Activated naive CD4-positive, alpha-beta T cell treated with anti-CD3 and anti-CD28 coated beads for 36 hours (primary cell): ENCODE measurements around the gene ZFYVE28. TPM values are rescaled to one million over a fixed set of nuclear protein-coding genes. Genes with fewer than 3 reads are reported as not detected.

Experiments
- CTCF ChIA-PET: fragments of 350-600 bp; sonication (Branson Sonifier 250); formaldehyde crosslinking; loops from one replicate; lab custom pipeline; 2021; ENCODE audit warnings: antibody characterized with exemption; lab: Charles Lee
- DNase-seq: peaks from one replicate; pipeline ENCODE4 v3.0.0-alpha.2; 2020
- H3K27ac Mint-ChIP-seq: one replicate; pipeline ENCODE4 v1.8.0; 2021; ENCODE audit warnings: mild to moderate bottlenecking, mixed read lengths
- H3K27me3 Mint-ChIP-seq: one replicate; pipeline ENCODE4 v1.8.0; 2021; ENCODE audit warnings: low read depth, mixed read lengths
- H3K36me3 Mint-ChIP-seq: one replicate; pipeline ENCODE4 v1.8.0; 2021; ENCODE audit warnings: low read depth, mixed read lengths
- H3K4me1 Mint-ChIP-seq: one replicate; pipeline ENCODE4 v1.8.0; 2021; ENCODE audit warnings: low read depth, mixed read lengths
- H3K4me3 Mint-ChIP-seq: one replicate; pipeline ENCODE4 v1.8.0; 2021; ENCODE audit warnings: mild to moderate bottlenecking, moderate library complexity, mixed read lengths
- H3K9me3 Mint-ChIP-seq: one replicate; pipeline ENCODE4 v1.8.0; 2021; ENCODE audit warnings: mixed read lengths
- intact Hi-C: fragments of 100-400 bp; cut with micrococcal nuclease; formaldehyde crosslinking; loops from one replicate; pipeline ENCODE4 v1.15.1; 2023
- total RNA-seq, 2 experiments: library from RNA; stranded (reverse); gene quantifications; one replicate each; pipeline ENCODE4 v1.2.3, GENCODE V29; 2021

The ZFYVE28 gene
- total RNA-seq, 2 experiments from 2014 or later = 5.3 to 6.2 TPM

DNA sequence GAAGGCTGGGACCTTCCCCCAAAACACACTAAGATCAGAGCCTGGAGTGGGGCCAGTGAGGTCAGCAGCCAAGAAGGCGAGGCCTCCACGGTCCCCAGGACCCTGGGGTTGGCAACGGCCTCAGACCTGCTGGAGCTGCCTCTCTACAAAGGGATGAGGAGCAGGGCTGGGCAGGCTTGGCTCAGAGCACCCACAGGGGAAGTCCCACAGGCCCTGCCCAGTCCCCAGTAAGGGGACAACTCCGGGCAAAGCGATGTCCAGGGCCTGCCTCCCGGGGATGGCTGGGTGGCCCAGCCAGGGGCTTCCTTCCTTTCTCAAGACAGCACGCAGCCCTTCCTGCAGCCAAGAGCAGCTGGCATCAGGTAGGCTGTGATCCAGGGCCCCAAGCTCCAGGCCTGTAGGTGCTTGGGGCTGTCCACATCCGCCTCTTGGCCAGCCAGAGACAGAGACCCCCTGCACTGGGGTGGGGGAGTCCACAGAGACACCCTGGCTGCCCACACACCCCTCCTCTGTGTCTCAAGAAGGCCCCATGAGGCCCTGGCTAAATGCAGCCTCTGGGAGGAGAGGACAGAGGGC is 162.2 kb downstream of the ZFYVE28 start:
- no peaks in the 10 kb centered on the region for H3K9me3 Mint-ChIP-seq
- no peaks in the 10 kb centered on the region for H3K27me3 Mint-ChIP-seq
- peaks cover 2% of the 10 kb centered on the region for H3K4me1 Mint-ChIP-seq
- CTCF ChIA-PET = no interaction called here
- no peak for DNase-seq
- no peak overlapping the region for H3K4me3 Mint-ChIP-seq
- no peaks in the 10 kb centered on the region for H3K36me3 Mint-ChIP-seq
- no peak overlapping the region for H3K27ac Mint-ChIP-seq
- intact Hi-C loops = no loop called here

DNA sequence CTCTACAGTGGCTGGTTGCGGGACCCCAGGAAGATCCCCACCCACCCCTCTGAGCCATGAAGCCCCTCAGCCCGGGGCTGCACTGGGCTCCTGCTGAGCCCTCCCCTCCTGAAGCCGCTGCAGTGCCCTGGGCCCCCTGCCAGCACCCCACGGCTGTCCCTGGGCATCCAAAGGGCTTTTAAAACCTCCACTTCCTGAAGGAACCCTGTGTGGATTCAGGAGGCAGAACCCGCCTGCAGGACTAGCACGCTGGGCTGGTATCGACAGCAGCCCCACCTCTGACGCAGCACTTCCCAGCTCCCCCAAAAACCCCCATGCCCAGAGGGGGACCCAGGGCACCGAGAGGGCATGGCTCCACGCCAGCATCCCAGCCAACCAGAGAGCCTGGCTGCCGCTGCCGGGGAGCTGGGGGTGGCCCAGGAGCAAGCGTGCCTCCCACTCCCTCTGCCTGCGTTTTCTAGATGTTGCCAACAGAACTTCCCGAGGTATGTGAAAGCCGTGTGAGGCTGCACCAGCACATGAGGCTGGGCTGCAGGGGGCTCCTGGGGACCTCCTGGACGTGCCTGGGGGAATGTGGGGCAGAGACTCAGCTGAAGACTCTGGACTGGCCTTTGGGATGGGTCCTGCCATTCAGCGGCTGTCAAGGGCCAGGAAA is 162.8 kb downstream of the ZFYVE28 start:
- Mint-ChIP-seq H3K27ac (no peak overlapping the region), H3K9me3 (no peaks in the 10 kb centered on the region), H3K4me3 (no peak overlapping the region), H3K4me1 (peaks cover 2% of the 10 kb centered on the region), H3K27me3 (no peaks in the 10 kb centered on the region), H3K36me3 (no peaks in the 10 kb centered on the region)
- DNase-seq = peak; percentile 3
- CTCF ChIA-PET = no interaction called here
- intact Hi-C loops = no loop called here

DNA sequence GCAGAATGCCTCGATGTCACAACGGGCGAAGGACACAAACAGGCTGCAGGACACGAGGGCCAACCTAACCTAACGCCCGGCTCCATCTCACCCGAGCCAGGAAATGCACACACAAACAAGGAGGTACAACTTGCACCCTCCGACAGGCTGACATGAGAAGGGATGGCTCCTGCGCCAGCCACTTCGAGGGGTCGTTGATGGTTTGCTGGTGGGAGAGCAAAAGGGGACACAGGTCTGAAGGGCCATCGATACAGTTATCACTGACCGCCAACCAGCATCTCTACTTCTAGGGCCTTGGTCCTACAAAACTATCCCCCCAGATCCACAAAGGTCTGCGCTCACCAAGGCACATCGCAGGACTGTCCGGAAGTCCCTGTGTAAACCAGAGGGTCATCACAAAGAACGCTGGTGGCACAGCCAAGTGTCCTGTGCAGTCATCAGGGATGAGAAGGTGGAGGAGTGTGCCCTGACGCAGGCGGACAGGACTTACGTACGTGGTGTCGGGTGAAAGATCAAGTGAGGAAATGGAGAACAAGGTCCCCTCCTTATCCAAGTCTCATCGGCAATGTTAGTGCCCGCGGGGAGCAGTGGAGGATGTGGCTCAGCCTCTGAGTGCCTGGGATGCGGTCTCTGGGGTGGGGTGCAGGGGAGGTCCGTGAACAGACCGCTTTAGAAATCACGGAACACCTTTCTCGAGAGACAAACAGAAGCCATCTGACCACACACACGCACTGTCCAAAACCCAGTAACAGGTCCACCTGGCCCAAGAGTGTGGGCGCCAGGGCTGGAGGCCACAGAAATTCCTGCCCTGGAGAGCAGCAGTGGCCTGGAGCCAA is 163.6 kb downstream of the ZFYVE28 start:
- H3K36me3 Mint-ChIP-seq = no peaks in the 10 kb centered on the region
- H3K9me3 Mint-ChIP-seq = no peaks in the 10 kb centered on the region
- H3K4me1 Mint-ChIP-seq = peaks cover 2% of the 10 kb centered on the region
- CTCF ChIA-PET = interaction anchor here (0.7 kb wide), 1 partner anchor 680 kb away, joined by 4 read pairs; no protein-coding TSS in a partner anchor
- no peak overlapping the region for H3K27ac Mint-ChIP-seq
- intact Hi-C loops = no loop called here
- peak; percentile 3 for DNase-seq
- no peaks in the 10 kb centered on the region for H3K27me3 Mint-ChIP-seq
- H3K4me3 Mint-ChIP-seq = no peak overlapping the region

DNA sequence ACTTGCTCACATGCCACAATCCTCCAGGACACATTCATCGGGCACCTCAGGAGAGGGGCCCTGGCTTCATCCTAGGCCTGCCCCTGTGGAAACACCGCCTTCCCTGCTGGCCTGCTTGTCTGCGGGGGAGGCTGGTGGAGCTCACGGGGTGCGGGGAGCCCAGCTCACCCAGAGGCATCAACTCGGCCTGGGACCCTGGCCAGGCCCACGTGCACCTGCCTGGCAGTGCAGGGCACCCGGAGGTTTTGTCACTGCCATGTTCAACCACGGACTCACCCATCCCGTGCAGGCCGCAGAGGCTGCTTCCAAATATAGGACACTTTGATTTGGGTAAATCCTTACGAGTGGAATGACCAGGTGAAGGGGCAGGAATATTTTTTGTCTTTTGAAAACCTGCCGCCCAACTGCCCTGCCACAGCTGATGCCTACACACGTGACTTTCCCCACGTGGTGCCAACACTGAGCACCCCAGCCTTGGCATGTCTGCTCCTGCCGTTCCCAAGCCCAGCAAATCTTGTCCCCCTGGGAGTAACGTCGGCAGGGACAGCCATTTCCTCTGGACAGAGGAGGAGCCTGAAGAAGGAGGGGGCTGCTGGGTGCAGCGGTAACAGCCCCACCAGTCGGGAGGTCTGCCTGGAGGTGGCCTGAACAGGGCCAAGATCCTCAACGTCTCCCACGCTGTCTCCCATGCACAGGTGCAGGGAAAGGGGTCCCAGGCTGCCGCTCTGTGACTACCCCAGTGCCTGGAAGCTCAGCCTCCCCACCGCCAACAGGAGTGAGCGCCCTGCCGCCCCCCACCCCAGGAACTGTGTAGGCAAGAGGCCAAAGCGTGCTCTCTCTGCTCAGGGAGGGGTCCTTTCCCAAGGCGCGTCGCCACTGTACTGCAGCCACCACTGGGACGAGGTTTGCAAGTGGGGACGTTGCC is 165.0 kb downstream of the ZFYVE28 start:
- intact Hi-C loops = no loop called here

DNA sequence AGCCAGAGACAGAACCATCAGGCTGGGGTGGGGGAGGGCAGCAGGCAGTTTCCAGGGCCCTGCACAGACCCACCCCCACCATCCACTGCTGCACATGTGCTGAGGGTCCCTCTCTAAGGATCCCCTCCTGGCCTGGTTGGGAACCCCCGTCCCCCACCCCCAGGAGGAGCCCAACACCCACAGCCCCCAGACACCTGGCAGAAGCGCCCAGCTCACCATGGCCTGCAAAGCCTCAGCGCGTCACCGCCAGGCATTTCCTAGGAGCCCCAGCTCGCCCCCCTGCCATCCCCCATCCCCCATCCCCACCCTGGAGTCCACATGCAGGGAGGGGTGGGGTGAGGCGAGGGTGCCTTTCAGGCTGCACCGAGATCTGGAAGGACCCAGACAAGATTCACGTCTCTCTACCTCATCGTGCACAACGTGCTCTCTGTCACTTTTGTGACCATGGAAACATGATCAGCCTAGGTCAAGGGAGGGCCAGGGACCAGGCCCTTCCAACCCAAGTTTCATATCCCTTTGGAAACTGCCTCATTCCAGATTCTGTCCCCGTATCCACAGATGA is 165.8 kb downstream of the ZFYVE28 start:
- DNase-seq = peak; percentile 3
- CTCF ChIA-PET = no interaction called here
- H3K36me3 Mint-ChIP-seq = no peaks in the 10 kb centered on the region
- intact Hi-C loops = no loop called here
- no peak overlapping the region for H3K27ac Mint-ChIP-seq
- no peaks in the 10 kb centered on the region for H3K4me1 Mint-ChIP-seq
- H3K4me3 Mint-ChIP-seq = no peak overlapping the region
- no peaks in the 10 kb centered on the region for H3K9me3 Mint-ChIP-seq
- no peaks in the 10 kb centered on the region for H3K27me3 Mint-ChIP-seq

More for the DNA sequence above, 165.0 kb downstream of the ZFYVE28 start:
- Mint-ChIP-seq H3K27ac (no peak overlapping the region), H3K36me3 (no peaks in the 10 kb centered on the region), H3K9me3 (no peaks in the 10 kb centered on the region), H3K4me3 (no peak overlapping the region), H3K27me3 (no peaks in the 10 kb centered on the region), H3K4me1 (no peaks in the 10 kb centered on the region)
- no peak for DNase-seq
- CTCF ChIA-PET = no interaction called here

DNA sequence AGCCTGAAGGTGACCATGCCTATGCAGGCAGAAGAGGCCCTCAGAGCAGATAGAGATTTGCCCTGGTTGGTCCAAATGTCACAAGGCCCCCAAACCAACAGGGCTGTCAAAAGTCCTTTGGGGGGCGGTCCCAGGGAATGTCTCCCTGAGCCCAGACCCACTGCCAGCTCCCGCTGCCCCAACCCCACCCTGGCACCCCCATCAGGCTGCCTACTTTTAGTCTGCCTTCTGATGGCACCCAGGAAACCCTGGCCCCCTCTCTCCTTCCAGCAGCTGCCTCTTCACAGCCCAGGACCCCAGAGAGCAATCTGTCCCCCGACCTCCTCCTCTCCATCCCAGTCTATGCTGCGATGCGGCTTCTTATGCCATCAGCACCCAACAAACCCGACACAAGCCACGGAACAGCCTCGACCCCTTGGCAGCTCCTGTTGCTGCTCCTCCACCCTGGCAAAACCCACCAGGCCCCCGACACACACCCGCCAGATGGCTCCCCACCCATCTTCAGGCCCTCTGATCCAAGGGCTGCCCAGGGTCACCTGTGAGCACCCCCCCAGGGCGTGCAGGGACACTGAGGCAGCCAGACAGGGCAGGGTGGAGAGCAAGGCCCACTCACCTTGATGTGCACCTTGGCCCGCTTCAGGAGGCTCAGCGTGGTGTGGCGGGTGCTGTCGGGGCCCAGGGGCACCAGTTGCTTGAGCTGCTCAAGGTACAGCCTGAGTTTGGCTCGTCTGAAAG is 166.5 kb downstream of the ZFYVE28 start:
- no peaks in the 10 kb centered on the region for H3K4me1 Mint-ChIP-seq
- H3K36me3 Mint-ChIP-seq = no peaks in the 10 kb centered on the region
- H3K27me3 Mint-ChIP-seq = no peaks in the 10 kb centered on the region
- peak; percentile 2 for DNase-seq
- intact Hi-C loops = no loop called here
- no peaks in the 10 kb centered on the region for H3K9me3 Mint-ChIP-seq
- CTCF ChIA-PET = no interaction called here
- no peak overlapping the region for H3K4me3 Mint-ChIP-seq
- H3K27ac Mint-ChIP-seq = no peak overlapping the region

DNA sequence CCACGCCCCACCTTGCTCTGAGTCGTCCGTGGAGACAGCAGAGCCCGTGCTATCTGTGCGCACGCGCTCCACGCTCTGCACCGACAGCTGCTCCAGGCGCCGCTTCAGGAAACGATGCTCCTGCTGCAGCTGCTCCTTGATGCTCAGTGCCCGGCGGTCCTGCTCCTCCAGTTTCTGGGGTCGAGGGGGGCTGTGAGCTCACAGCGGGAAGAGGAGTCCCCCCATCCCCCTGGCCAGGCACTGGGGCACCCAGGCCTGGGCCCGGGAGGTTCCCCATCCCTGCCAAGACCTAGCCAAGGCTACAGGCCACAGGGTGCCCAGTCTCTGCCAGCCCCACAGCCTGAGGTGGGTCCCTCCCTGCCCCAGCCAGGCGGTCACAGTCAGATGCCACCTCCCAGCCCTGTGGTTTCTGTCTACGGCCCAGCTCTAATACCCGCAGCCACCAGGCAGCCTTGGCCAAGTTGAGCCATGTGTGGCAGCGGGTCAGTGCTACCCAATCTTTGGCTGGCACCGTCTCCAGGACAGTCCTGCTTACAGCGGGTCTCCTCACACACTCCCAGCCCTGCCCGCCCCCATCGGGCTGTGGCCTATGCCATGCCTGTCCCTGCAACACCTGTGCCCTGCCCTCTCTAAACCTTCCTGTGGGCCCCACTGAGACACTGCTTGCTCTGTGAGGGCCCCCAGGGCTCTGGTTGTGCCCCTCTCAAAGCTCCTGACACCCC is 167.2 kb downstream of the ZFYVE28 start:
- intact Hi-C loops = no loop called here
- Mint-ChIP-seq H3K36me3 (no peaks in the 10 kb centered on the region), H3K27me3 (no peaks in the 10 kb centered on the region), H3K4me1 (no peaks in the 10 kb centered on the region), H3K9me3 (no peaks in the 10 kb centered on the region), H3K27ac (no peak overlapping the region), H3K4me3 (no peak overlapping the region)
- peak; percentile 3 for DNase-seq
- CTCF ChIA-PET = no interaction called here

DNA sequence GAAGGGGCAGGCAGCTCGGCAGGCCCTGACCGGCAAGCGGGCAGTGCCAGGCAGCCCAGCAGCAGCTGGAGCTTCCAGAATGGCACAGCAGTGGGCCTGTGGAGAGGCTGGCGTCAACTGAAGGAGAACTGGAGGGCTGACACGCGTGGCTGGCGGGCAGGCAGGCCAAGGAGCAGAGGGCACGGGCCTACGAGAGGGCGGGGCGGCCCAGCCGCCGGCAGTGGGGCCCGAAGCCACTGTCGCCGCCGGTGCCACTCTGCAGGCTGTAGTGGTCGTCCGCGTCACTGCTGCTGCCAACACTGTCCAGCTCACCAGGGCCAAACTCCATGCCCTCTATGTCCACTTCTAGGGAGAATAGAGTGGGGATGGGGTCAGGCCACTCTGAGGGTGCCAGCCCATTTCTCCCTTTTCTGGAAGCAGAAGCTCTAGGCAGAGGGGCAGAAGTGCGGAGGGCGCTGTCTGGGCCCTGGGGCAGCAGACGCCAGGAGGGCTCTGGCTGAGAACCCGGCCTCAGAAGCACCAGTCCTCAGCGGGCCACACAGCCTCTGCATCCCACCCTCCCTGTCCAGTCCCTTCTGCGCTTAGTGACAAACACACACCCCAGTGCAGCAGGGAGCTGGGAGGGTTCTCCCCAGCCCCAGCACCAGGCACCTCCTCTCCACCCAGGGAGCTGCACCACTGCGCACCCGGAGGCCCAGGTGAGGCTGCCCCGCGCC is 167.9 kb downstream of the ZFYVE28 start:
- Mint-ChIP-seq H3K4me3 (no peak overlapping the region), H3K36me3 (no peaks in the 10 kb centered on the region), H3K27ac (no peak overlapping the region), H3K27me3 (no peaks in the 10 kb centered on the region), H3K9me3 (no peaks in the 10 kb centered on the region), H3K4me1 (peaks cover under 1% of the 10 kb centered on the region)
- CTCF ChIA-PET = no interaction called here
- peak; percentile 2 for DNase-seq
- intact Hi-C loops = no loop called here

DNA sequence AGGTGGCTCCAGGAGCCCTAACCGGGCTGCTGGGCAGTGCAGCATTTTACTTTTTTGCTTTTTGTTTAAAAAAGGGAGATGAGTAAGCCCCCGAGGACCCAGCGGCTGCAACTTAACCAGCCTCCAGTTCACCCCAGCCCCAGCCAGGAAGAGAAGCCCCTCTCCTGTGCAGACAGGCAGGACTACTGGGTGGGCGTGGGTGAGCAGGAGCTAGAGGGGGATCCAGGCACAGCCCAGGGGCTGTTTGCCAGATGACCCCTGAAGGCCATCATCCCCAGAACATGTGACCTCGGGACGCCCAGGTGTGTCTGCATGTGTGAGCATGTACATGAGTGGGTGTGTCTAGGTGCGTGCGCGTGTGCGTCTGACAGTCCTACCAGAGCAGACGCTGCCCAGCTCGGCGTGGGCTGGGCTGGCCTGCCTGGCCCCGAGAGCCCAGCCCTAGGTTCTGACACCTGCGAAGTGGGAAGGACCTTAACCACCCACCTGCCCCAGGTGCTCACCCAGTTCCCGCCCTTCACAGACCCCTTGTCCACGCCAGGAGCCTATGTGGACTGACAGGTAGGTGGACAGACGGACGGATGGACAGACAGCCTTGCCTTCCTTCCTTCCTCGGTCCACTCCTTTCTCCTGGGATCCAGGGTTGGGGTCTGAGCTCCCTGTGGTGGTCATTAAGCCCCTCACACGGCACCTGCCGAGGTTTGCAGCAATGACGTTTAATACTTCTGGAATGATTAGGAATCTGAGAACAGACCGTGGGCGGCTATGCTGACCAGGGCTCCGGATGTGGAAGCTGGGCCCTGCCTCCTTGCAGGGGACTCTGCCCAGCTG is 168.7 kb downstream of the ZFYVE28 start:
- peaks cover 8% of the 10 kb centered on the region for H3K4me1 Mint-ChIP-seq
- no peaks in the 10 kb centered on the region for H3K36me3 Mint-ChIP-seq
- peak; percentile 3 for DNase-seq
- CTCF ChIA-PET = no interaction called here
- H3K27me3 Mint-ChIP-seq = no peaks in the 10 kb centered on the region
- no peaks in the 10 kb centered on the region for H3K9me3 Mint-ChIP-seq
- H3K4me3 Mint-ChIP-seq = no peak overlapping the region
- no peak overlapping the region for H3K27ac Mint-ChIP-seq
- intact Hi-C loops = no loop called here

DNA sequence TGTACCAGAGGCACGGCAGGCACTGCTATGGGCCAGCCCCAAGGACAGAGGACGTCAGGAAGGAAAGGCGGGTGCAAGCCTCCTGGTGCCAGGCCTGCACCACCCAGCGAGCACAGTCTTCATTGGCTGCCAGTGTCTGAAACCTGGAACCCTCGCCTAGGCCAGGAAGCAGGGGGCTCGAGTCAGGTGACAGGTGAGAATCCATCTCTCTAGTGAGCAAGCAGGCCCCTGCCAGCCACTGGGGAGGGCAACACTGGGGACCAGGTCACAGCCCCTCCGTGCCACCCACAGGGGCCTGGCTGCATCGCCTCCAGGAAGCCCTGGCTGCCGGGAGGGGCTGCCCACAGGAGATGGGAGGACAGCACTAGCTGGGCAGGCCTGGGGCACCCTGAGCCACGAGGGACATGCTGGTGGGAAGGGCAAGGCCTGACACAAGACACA is 169.6 kb downstream of the ZFYVE28 start:
- CTCF ChIA-PET = no interaction called here
- Mint-ChIP-seq H3K9me3 (no peaks in the 10 kb centered on the region), H3K27me3 (no peaks in the 10 kb centered on the region), H3K4me1 (peaks cover 10% of the 10 kb centered on the region), H3K27ac (no peak overlapping the region), H3K4me3 (no peak overlapping the region), H3K36me3 (no peaks in the 10 kb centered on the region)
- no peak for DNase-seq
- intact Hi-C loops = no loop called here
